Osteoblast (primary cell): ENCODE results near the gene AK9. TPM values are rescaled to one million over a fixed set of nuclear protein-coding genes. Genes with fewer than 3 reads are reported as not detected.
"Not testable (repeated sequence)": the region's sequence is repeated elsewhere in the genome, so short reads cannot be mapped to it uniquely, and the experiment has no call there.

ENCODE experiments used
- DNase-seq: peaks from one replicate; pipeline ENCODE4 v3.0.0; 2011; ENCODE audit warnings: low spot score, mixed read lengths; ENCODE audit not compliant: insufficient read length; ENCODE audit errors: missing footprints
- H2AFZ ChIP-seq: 2 replicates; pipeline ENCODE4 v1.6.0; 2011; ENCODE audit warnings: mild to moderate bottlenecking, low read length
- H3K27ac ChIP-seq: 2 replicates; pipeline ENCODE4 v1.5.1; 2011; ENCODE audit warnings: mild to moderate bottlenecking, low read depth, low read length, moderate library complexity
- H3K27me3 ChIP-seq: 2 replicates; pipeline ENCODE4 v1.6.0; 2012; ENCODE audit warnings: mild to moderate bottlenecking, control low read depth, inconsistent platforms, low read length, moderate library complexity; ENCODE audit not compliant: insufficient read depth
- H3K36me3 ChIP-seq: 2 replicates; pipeline ENCODE4 v1.5.1; 2011; ENCODE audit warnings: mild to moderate bottlenecking, low read length, control low read depth, moderate library complexity; ENCODE audit not compliant: insufficient read depth
- H3K4me1 ChIP-seq: 2 replicates; pipeline ENCODE4 v1.5.1; 2011; ENCODE audit warnings: mild to moderate bottlenecking, low read length, control low read depth, moderate library complexity; ENCODE audit not compliant: insufficient read depth
- H3K4me2 ChIP-seq: 2 replicates; pipeline ENCODE4 v1.6.0; 2011; ENCODE audit warnings: mild to moderate bottlenecking, low read length; ENCODE audit not compliant: insufficient read depth
- H3K4me3 ChIP-seq: fragments of 200-600 bp; sonication (generic); 3 replicates; pipeline ENCODE4 v1.5.1; 2012; ENCODE audit warnings: mild to moderate bottlenecking, low read length, inconsistent platforms; ENCODE audit not compliant: insufficient read depth
- H3K79me2 ChIP-seq: 2 replicates; pipeline ENCODE4 v1.6.0; 2012; ENCODE audit warnings: mild to moderate bottlenecking, low read length, control low read depth, inconsistent platforms; ENCODE audit not compliant: insufficient read depth
- H3K9me3 ChIP-seq: 2 replicates; pipeline ENCODE4 v1.5.1; 2011; ENCODE audit warnings: low read depth, low read length, control low read depth
- H4K20me1 ChIP-seq: 2 replicates; pipeline ENCODE4 v1.6.0; 2012; ENCODE audit warnings: mild to moderate bottlenecking, low read length, control low read depth; ENCODE audit not compliant: insufficient read depth
- CTCF ChIP-seq: IDR thresholded peaks from 2 replicates; pipeline ENCODE4 v1.5.1; 2011; ENCODE audit warnings: mild to moderate bottlenecking, low read depth, low read length, moderate library complexity; ENCODE audit errors: extremely low read depth
- total RNA-seq: library from RNA; depleted of rRNA; stranded (reverse); fragments of >200 nt; gene quantifications from 2 replicates; pipeline ENCODE4 v1.2.3, GENCODE V29; 2012

AK9 gene
- total RNA-seq, 1 donor = 5.8 TPM

GRCh38 chr6:109690373-109690736 is 647 bp downstream of the AK9 start:
- peak; percentile 43 for DNase-seq
- Histone ChIP-seq H3K27ac (peak overlapping the region; percentile 72), H3K4me2 (peak overlapping the region; percentile 99), H2AFZ (peak overlapping the region; percentile 98), H3K79me2 (peaks cover 25% of the 10 kb centered on the region), H3K27me3 (no peaks in the 10 kb centered on the region), H4K20me1 (no peaks in the 10 kb centered on the region), H3K4me3 (peak overlapping the region; percentile 92), H3K4me1 (peaks cover 31% of the 10 kb centered on the region), H3K36me3 (no peaks in the 10 kb centered on the region), H3K9me3 (no peaks in the 10 kb centered on the region)
- TF ChIP-seq CTCF = no peak

- H3K36me3 ChIP-seq = no peaks in the 10 kb centered on the region
- peaks cover 31% of the 10 kb centered on the region for H3K4me1 ChIP-seq
- H3K79me2 ChIP-seq = peaks cover 9% of the 10 kb centered on the region
- no peaks in the 10 kb centered on the region for H3K9me3 ChIP-seq
- DNase-seq = peak; percentile 87
- H3K27me3 ChIP-seq = no peaks in the 10 kb centered on the region
- H4K20me1 ChIP-seq = no peaks in the 10 kb centered on the region
- peak overlapping the region; percentile 77 for H3K27ac ChIP-seq
- no peak for TF ChIP-seq CTCF
- peak overlapping the region; percentile 10 for H3K4me2 ChIP-seq
- H3K4me3 ChIP-seq = no peak overlapping the region
- peak overlapping the region; percentile 72 for H2AFZ ChIP-seq
These were observed 3.7 kb downstream of the AK9 start for GRCh38 chr6:109687271-109687761.

- Histone ChIP-seq H3K9me3 (no peaks in the 10 kb centered on the region), H4K20me1 (no peaks in the 10 kb centered on the region), H3K4me1 (peaks cover 26% of the 10 kb centered on the region), H3K36me3 (no peaks in the 10 kb centered on the region), H2AFZ (peak overlapping the region; percentile 72), H3K4me3 (no peak overlapping the region), H3K4me2 (peak overlapping the region; percentile 10), H3K79me2 (peaks cover 5% of the 10 kb centered on the region), H3K27ac (peak overlapping the region; percentile 77), H3K27me3 (no peaks in the 10 kb centered on the region)
- DNase-seq = peak; percentile 8
- no peak for TF ChIP-seq CTCF
These were observed 4.3 kb downstream of the AK9 start for GRCh38 chr6:109686566-109687265.

GRCh38 chr6:109678661-109679505 is 12.1 kb downstream of the AK9 start:
- H3K36me3 ChIP-seq, H3K4me3 ChIP-seq, H3K4me1 ChIP-seq, H3K79me2 ChIP-seq, H2AFZ ChIP-seq, H3K27ac ChIP-seq, H3K27me3 ChIP-seq, H3K4me2 ChIP-seq, H3K9me3 ChIP-seq, DNase-seq, H4K20me1 ChIP-seq: not testable (repeated sequence)
